ENCODE measurements around the gene ARHGAP11A.
"Not testable (repeated sequence)": the region's sequence is repeated elsewhere in the genome, so short reads cannot be mapped to it uniquely, and the experiment has no call there.

ARHGAP11A gene, protein sequence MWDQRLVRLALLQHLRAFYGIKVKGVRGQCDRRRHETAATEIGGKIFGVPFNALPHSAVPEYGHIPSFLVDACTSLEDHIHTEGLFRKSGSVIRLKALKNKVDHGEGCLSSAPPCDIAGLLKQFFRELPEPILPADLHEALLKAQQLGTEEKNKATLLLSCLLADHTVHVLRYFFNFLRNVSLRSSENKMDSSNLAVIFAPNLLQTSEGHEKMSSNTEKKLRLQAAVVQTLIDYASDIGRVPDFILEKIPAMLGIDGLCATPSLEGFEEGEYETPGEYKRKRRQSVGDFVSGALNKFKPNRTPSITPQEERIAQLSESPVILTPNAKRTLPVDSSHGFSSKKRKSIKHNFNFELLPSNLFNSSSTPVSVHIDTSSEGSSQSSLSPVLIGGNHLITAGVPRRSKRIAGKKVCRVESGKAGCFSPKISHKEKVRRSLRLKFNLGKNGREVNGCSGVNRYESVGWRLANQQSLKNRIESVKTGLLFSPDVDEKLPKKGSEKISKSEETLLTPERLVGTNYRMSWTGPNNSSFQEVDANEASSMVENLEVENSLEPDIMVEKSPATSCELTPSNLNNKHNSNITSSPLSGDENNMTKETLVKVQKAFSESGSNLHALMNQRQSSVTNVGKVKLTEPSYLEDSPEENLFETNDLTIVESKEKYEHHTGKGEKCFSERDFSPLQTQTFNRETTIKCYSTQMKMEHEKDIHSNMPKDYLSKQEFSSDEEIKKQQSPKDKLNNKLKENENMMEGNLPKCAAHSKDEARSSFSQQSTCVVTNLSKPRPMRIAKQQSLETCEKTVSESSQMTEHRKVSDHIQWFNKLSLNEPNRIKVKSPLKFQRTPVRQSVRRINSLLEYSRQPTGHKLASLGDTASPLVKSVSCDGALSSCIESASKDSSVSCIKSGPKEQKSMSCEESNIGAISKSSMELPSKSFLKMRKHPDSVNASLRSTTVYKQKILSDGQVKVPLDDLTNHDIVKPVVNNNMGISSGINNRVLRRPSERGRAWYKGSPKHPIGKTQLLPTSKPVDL

DNA sequence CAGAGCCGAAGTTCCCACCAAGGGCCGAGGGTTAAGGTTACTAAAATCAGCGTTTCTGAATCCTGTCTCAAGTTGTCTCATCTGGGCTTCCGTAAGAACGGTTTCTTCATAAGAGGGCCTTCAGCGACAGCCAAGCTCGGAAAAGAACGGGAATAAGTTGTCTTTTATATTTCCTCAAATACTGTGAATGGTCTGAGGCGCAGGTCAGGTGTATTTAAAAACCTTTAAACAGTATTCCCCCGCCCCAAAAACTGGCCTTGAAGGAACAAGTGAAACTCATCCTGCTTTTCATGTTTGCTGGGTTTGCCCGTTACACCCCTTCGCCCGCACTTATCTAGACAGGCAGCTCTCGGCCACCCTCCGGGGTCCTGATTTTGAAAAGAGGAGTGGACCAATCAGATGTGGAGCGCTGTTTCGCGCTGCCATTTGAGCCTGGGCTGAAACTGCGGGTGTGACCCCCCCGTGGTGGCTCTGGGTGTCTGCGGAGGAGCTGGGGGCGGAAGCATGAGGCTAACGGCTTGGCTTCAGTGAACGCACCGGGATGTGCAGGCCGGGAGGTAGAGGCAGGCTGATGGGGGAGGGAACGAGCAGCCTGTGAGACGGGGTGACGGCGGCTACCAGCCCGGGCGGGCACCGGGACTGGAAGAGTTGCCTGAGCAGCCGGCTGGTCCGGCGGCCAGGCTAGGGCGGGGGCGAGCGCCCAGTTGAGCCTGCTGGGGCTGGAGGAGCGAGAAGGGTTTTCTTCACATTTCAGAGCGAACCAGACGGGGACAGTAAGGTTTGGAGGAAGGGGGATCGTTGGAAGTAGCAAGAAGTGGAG, at the start of gene ARHGAP11A:
TSS of gene ARHGAP11A (plus strand) at position 454 of the 820 bp plus-strand sequence. CDS start 708 bp downstream, outside the sequence.
- not testable (repeated sequence) for DNase-seq

GRCh38 chr15:32568988-32569387, 46.3 kb upstream of the ARHGAP11A start:
- not testable (repeated sequence) for DNase-seq

DNA sequence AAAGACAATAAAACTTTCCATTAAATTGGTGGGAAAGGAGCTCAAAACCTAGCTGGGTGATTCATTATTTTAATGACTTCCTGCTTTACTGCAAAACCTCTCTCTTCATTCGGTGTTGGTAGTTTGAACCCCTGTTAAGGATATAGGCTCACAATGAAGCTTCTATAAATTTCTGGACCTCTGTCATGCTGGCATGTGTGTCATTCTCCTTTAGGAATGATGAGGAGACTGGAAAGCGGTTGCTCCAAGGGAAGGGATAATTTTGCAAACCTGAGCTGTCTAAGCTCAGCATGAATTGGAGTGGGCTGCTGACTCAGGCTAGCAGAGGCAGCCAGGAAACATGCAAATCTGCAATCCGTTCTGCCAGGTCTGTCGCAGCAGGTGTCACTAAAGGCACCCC, 36.8 kb upstream of the ARHGAP11A start:
- DNase-seq = not testable (repeated sequence)

GRCh38 chr15:32585844-32586243, 29.5 kb upstream of the ARHGAP11A start:
- DNase-seq = not testable (repeated sequence)

DNA sequence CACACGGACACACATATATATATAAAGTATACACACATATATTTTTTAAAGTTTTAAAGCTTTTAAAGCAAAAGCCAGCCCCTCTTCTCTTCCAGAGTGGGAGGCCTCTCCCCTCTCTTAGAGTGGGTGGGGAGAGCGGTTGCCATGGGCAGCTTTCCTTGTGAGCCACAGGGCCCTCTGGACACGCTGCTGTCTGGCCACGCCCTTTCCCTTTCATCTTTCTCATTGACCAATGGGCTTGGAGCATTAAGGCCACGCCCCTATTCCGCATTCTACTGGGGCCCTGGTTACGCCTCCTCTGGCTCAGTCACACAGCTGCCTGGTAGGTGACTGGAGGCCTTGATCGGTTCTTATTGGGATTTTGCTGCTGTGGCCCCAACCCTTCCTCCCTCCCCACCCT, 22.2 kb upstream of the ARHGAP11A start, which contains the start of gene GOLGA8N:
TSS of gene GOLGA8N (plus strand) at position 306 of the 400 bp plus-strand sequence.
- not testable (repeated sequence) for DNase-seq

- not testable (repeated sequence) for DNase-seq
These were observed 5.8 kb upstream of the ARHGAP11A start for GRCh38 chr15:32609518-32609917.

- DNase-seq = not testable (repeated sequence)
These were observed 4.6 kb upstream of the ARHGAP11A start for GRCh38 chr15:32610719-32611118.

DNA sequence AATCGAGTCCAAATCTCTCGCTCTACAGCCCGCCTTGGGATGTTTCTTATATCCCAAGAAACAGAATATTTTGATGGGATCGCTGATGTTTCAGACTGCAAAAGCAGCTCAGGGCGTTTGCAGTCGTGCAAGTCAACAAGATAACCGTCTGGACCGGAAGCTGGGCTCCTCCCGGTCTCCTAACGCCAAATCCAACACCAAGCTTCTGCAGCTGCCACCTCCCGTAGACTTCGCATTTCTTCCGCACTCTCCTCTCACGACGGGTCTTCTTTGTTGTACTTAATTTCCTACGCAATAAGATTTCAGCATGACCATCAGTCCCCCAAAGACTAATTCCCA, 623 bp upstream of the ARHGAP11A start:
- DNase-seq = not testable (repeated sequence)

- DNase-seq = not testable (repeated sequence)
These were observed 645 bp downstream of the ARHGAP11A start for GRCh38 chr15:32615871-32616426.

GRCh38 chr15:32636410-32636809, 21.1 kb downstream of the ARHGAP11A start:
- no peak for DNase-seq

- DNase-seq = no peak
These were observed 21.7 kb downstream of the ARHGAP11A start for GRCh38 chr15:32636908-32637567.

GRCh38 chr15:32637704-32638103, 22.4 kb downstream of the ARHGAP11A start:
- DNase-seq = no peak

DNA sequence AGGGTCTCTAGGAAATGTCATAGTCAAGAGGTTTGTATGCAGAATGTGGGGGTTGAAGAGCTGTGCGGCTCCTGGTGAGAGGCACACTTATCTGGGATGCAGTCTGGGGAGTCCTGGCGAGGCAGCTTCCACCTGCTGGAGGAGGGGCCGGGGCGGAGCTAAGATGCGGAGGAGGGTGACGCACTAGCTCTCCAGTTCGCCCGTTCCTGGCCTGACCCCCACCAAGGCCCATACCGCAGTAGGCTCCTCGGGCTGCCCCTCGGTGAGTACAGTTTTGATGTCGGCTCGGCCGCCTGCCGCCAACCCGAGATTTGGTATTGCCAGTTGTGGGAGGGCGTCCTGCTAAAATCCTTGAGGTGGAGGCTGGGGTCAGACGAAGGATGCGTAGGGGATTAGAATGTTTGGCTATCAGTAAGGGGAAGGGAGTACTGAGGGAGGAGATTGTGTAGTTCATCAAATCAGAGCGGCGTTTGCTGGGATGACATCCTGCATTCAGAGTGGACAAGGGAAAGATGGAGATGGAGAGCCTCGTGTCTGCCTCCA, 26.3 kb downstream of the ARHGAP11A start, which contains the start of gene SCG5:
TSS of gene SCG5 (plus strand) at position 194 of the 543 bp plus-strand sequence. CDS start 1,883 bp downstream, outside the sequence.
- peak; percentile 71 to 87 (median 84) for DNase-seq

DNA sequence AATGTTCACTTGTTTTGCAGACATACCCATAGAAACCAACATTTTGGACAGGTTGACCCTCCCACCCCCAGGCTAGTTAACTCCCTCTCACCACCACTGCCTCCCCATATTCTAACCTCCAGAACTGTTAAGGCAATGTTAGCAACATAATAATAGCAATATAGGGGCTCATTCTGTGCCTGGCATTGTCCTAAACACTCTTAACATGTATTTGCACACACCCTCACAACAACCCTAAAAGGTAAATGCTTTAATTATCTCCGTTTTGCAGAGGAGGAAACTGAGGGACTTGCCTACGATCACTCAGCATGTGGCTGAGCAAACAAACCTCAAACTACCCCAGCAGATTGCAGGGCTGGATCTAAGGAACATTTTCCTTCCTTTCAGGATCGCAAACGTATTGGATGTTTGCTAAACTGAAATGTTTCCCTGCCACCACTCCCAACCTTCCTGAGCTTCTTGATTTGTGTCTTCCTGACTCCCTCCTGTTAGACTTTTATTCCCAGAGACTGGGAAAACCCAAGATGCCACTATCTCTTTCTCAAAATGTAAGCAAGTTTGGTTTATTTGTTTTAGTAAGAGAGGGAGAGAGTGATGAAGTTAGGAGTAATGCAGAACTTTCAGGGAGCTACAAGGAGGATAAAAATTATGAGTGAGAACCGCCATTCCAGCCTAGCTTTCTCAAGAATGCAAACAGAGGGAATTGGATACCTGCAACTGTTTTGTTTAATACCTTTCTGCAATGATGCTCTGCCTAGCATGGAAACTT, 27.5 kb downstream of the ARHGAP11A start:
- peak in 2 of 3 experiments; percentile 63 to 87 for DNase-seq

GRCh38 chr15:32643907-32644445, 28.7 kb downstream of the ARHGAP11A start:
- DNase-seq = no peak

GRCh38 chr15:32646291-32646690, 31.0 kb downstream of the ARHGAP11A start:
- DNase-seq = peak; percentile 55 to 93 (median 60)

- peak in 1 of 3 experiments; percentile 16 for DNase-seq
These were observed 34.0 kb downstream of the ARHGAP11A start for GRCh38 chr15:32649342-32649741.

GRCh38 chr15:32651229-32651837, 36.0 kb downstream of the ARHGAP11A start:
- peak; percentile 25 to 72 (median 62) for DNase-seq

- no peak for DNase-seq
These were observed 36.9 kb downstream of the ARHGAP11A start for GRCh38 chr15:32652178-32652577.
